HCT116 (cell line): ENCODE data around the gene JAK2. TPM values are rescaled to one million over a fixed set of nuclear protein-coding genes. Genes with fewer than 3 reads are reported as not detected.

Experiments used
- ATAC-seq: fragments of 200-7000 bp; cut with Tn5 transposase; 2 replicates; pipeline ENCODE4 v1.9.1; 2020; ENCODE audit warnings: mild to moderate bottlenecking, moderate library complexity
- BruUV-seq: library from RNA; stranded (reverse); fragments of 400-500 nt; replicated peaks from 2 replicates; lab custom pipeline; 2021; lab: Mats Ljungman, UMichigan
- CTCF ChIA-PET: fragments of 300-600 bp; sonication (Branson Sonifier 250); formaldehyde crosslinking; loops from one replicate; lab custom pipeline; 2021; ENCODE audit warnings: antibody characterized with exemption; lab: Charles Lee
- POLR2A ChIA-PET: fragments of 300-600, 350-600 bp; sonication (Branson Sonifier 250); formaldehyde crosslinking; loops from one replicate; lab custom pipeline; 2021; ENCODE audit warnings: antibody characterized with exemption; lab: Charles Lee
- RAD21 ChIA-PET, 2 experiments: fragments of 300-600 bp; sonication (Branson Sonifier 250); formaldehyde crosslinking; loops; one replicate each; lab custom pipeline; 2023; ENCODE audit warnings: low total read pairs in 2 of 2; ENCODE audit not compliant: uncharacterized antibody in 2 of 2, unreplicated experiment in 2 of 2, low non-redundant PET in 1 of 2; lab: Charles Lee
- DNase-seq: peaks from one replicate; pipeline ENCODE4 v3.0.0-alpha.2; 2010; ENCODE audit warnings: low read depth, low spot score
- H2AFZ ChIP-seq: fragments of 200-600 bp; shearing (Covaris generic), sonication (generic); 2 replicates; pipeline ENCODE4 v1.6.1; 2017; ENCODE audit warnings: low read depth, mixed run types, mixed read lengths, antibody characterized with exemption, low read length; ENCODE audit not compliant: poor library complexity, severe bottlenecking
- H3K27ac ChIP-seq: 2 replicates; pipeline ENCODE4 v1.5.1; 2012; ENCODE audit warnings: low read depth, low read length
- H3K27me3 ChIP-seq: fragments of 200-600 bp; sonication (generic); 2 replicates; pipeline ENCODE4 v1.6.1; 2016; ENCODE audit warnings: mixed run types, low read length, mixed read lengths; ENCODE audit not compliant: insufficient read depth
- H3K36me3 ChIP-seq, 2 experiments: fragments of 200-500 bp in 1 of 2; fragments of 200-600 bp in 1 of 2; sonication (Bioruptor generic) in 1 of 2; sonication (generic) in 1 of 2; 2 replicates each; pipeline versions ENCODE4 v1.5.1 to v1.6.1; 2014 to 2016; ENCODE audit warnings: low read length in 2 of 2, inconsistent platforms in 1 of 2, mixed read lengths in 1 of 2, mixed run types in 1 of 2; ENCODE audit not compliant: insufficient read depth in 2 of 2, control insufficient read depth in 1 of 2
- H3K4me1 ChIP-seq, 2 experiments: fragments of 200-600 bp in 1 of 2; sonication (generic) in 1 of 2; 2 replicates each; pipeline versions ENCODE4 v1.5.1 to v1.6.1; 2012 to 2017; ENCODE audit warnings: low read length in 2 of 2, inconsistent platforms in 1 of 2, mild to moderate bottlenecking in 1 of 2, mixed read lengths in 1 of 2, mixed run types in 1 of 2, moderate library complexity in 1 of 2; ENCODE audit not compliant: insufficient read depth in 2 of 2, control insufficient read depth in 1 of 2
- H3K4me2 ChIP-seq: fragments of 200-600 bp; sonication (generic); 2 replicates; pipeline ENCODE4 v1.6.1; 2017; ENCODE audit warnings: mixed run types, low read length, mixed read lengths
- H3K4me3 ChIP-seq, 2 experiments: fragments of 200-600 bp in 1 of 2; sonication (generic) in 1 of 2; replicated peaks in 1 of 2; 2 replicates each; pipeline ENCODE4 v1.5.1; 2011 to 2016; ENCODE audit warnings: low read length in 2 of 2, control low read depth in 1 of 2, low read depth in 1 of 2, mild to moderate bottlenecking in 1 of 2, mixed read lengths in 1 of 2, mixed run types in 1 of 2
- H3K79me2 ChIP-seq: fragments of 200-600 bp; sonication (generic); 2 replicates; pipeline ENCODE4 v1.6.1; 2017; ENCODE audit warnings: mild to moderate bottlenecking, mixed run types, low read length, moderate library complexity, mixed read lengths; ENCODE audit not compliant: insufficient read depth
- H3K9ac ChIP-seq: fragments of 200-600 bp; sonication (generic); 2 replicates; pipeline ENCODE4 v1.6.1; 2016; ENCODE audit warnings: low read length, mixed read lengths
- H3K9me2 ChIP-seq: fragments of 200-600 bp; sonication (generic), shearing (Covaris generic); 2 replicates; pipeline ENCODE4 v1.6.1; 2017; ENCODE audit warnings: mixed run types, mild to moderate bottlenecking, moderate library complexity; ENCODE audit not compliant: insufficient read depth
- H3K9me3 ChIP-seq, 2 experiments: fragments of 200-500 bp in 1 of 2; fragments of 200-600 bp in 1 of 2; sonication (Bioruptor generic) in 1 of 2; sonication (generic) in 1 of 2; 2 replicates each; pipeline ENCODE4 v1.6.1; 2014 to 2017; ENCODE audit warnings: low read length in 2 of 2, mixed read lengths in 2 of 2, inconsistent platforms in 1 of 2, low read depth in 1 of 2, mild to moderate bottlenecking in 1 of 2, mixed run types in 1 of 2, moderate library complexity in 1 of 2; ENCODE audit not compliant: control insufficient read depth in 1 of 2, insufficient read depth in 1 of 2
- H4K20me1 ChIP-seq: fragments of 200-600 bp; sonication (generic), shearing (Covaris generic); 2 replicates; pipeline ENCODE4 v1.6.1; 2017; ENCODE audit warnings: mixed run types, mild to moderate bottlenecking, moderate library complexity; ENCODE audit not compliant: insufficient read depth
- CBX3 ChIP-seq: IDR thresholded peaks from 2 replicates; pipeline ENCODE4 v1.6.1; 2012; ENCODE audit warnings: low read depth
- CEBPB ChIP-seq: IDR thresholded peaks from 2 replicates; pipeline ENCODE4 v1.6.1; 2012; ENCODE audit warnings: low read depth
- EGR1 ChIP-seq: IDR thresholded peaks from 2 replicates; pipeline ENCODE4 v1.6.1; 2012; ENCODE audit warnings: low read depth
- ELF1 ChIP-seq: IDR thresholded peaks from 2 replicates; pipeline ENCODE4 v1.6.1; 2012; ENCODE audit warnings: low read depth, borderline replicate concordance
- EZH2 ChIP-seq: fragments of 200-600 bp; sonication (generic); IDR thresholded peaks from 2 replicates; pipeline ENCODE4 v1.6.1; 2017; ENCODE audit warnings: antibody characterized with exemption, mixed run types
- EZH2phosphoT487 ChIP-seq: fragments of 200-600 bp; IDR thresholded peaks from 2 replicates; pipeline ENCODE4 v1.6.1; 2018; ENCODE audit warnings: antibody characterized with exemption, borderline replicate concordance
- FOSL1 ChIP-seq: IDR thresholded peaks from 2 replicates; pipeline ENCODE4 v1.6.1; 2012; ENCODE audit warnings: low read depth
- JUND ChIP-seq: IDR thresholded peaks from 2 replicates; pipeline ENCODE4 v1.6.1; 2012
- POLR2AphosphoS5 ChIP-seq: IDR thresholded peaks from 2 replicates; pipeline ENCODE4 v1.6.1; 2011; ENCODE audit warnings: mild to moderate bottlenecking, low read depth, low read length, moderate library complexity
- RAD21 ChIP-seq: IDR thresholded peaks from 2 replicates; pipeline ENCODE4 v1.6.1; 2012; ENCODE audit warnings: low read depth, mild to moderate bottlenecking
- SRF ChIP-seq: IDR thresholded peaks from 2 replicates; pipeline ENCODE4 v1.6.1; 2012; ENCODE audit warnings: low read depth
- YY1 ChIP-seq: IDR thresholded peaks from 2 replicates; pipeline ENCODE4 v1.6.1; 2011; ENCODE audit warnings: low read length, low read depth, moderate library complexity, mild to moderate bottlenecking; ENCODE audit not compliant: insufficient replicate concordance; ENCODE audit errors: extremely low read depth
- ZFX ChIP-seq: fragments of 450-650 bp; IDR thresholded peaks from 2 replicates; pipeline ENCODE4 v1.6.1; 2017
- ZNF274 ChIP-seq: fragments of 200-500 bp; sonication (Bioruptor generic); IDR thresholded peaks from 2 replicates; pipeline ENCODE4 v1.6.1; 2014; ENCODE audit warnings: mild to moderate bottlenecking, low read depth, low read length, inconsistent platforms
- intact Hi-C: fragments of 100-400 bp; cut with micrococcal nuclease; formaldehyde crosslinking; loops from 2 replicates; pipeline ENCODE4 v1.10.0; 2022
- total RNA-seq: library from RNA; stranded (reverse); gene quantifications from one replicate; pipeline ENCODE4 v1.2.1, GENCODE V29; 2021; ENCODE audit not compliant: unreplicated experiment
- TF ChIP-seq, protein P1 (sequence below): IDR thresholded peaks from 2 replicates; pipeline ENCODE4 v1.6.1; 2012
- TF ChIP-seq, protein P2 (sequence below): IDR thresholded peaks from 2 replicates; pipeline ENCODE4 v1.6.1; 2011; ENCODE audit warnings: mild to moderate bottlenecking, low read length, moderate library complexity; ENCODE audit not compliant: insufficient replicate concordance; ENCODE audit errors: extremely low read depth
- TF ChIP-seq, protein P3 (sequence below): IDR thresholded peaks from 2 replicates; pipeline ENCODE4 v1.6.1; 2012; ENCODE audit warnings: low read depth

Gene JAK2
- total RNA-seq, 1 experiment from 2014 or later = 4.6 TPM

DNA sequence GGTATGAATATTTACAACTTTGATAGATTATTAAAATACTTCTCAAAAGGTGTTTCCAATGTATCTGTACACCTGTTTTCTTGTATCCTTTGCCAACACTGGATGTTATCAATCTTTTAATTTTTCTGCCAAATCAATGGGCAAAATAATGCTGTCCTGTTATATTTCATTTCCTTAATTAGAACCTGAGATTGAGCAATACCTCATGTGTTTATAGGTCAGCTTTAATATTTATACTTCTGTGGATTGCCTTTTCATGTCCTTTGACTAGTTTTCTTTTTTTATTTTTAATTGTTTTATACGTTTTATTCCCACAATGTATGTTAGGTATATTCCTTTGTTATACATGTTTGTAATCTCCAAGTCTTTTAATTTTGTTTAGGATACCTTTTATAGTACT lies 77.6 kb downstream of the JAK2 start:
- no peaks in the 10 kb centered on the region for H3K27me3 ChIP-seq
- H3K36me3 ChIP-seq = no peaks in the 10 kb centered on the region
- H2AFZ ChIP-seq = no peak overlapping the region
- no peaks in the 10 kb centered on the region for H3K9me3 ChIP-seq
- RAD21 ChIA-PET = no interaction called here
- H3K27ac ChIP-seq = no peak overlapping the region
- H3K4me1 ChIP-seq = no peaks in the 10 kb centered on the region
- H3K79me2 ChIP-seq = no peaks in the 10 kb centered on the region
- H3K9ac ChIP-seq = no peak overlapping the region
- no peak overlapping the region for H3K4me3 ChIP-seq
- CTCF ChIA-PET = no interaction called here
- no peak overlapping the region for H3K4me2 ChIP-seq
- intact Hi-C loops = no loop called here
- TF ChIP-seq CBX3 (no peak), SRF (no peak), CEBPB (no peak), EZH2phosphoT487 (no peak), ZNF274 (no peak), JUND (no peak)
- TF ChIP-seq, protein P1, sequence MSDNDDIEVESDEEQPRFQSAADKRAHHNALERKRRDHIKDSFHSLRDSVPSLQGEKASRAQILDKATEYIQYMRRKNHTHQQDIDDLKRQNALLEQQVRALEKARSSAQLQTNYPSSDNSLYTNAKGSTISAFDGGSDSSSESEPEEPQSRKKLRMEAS = no peak
- TF ChIP-seq, all 23 proteins: peak for 0
- DNase-seq = no peak
- ATAC-seq = no peak
- BruUV-seq = no TSS peak
- H3K9me2 ChIP-seq = no peaks in the 10 kb centered on the region
- POLR2A ChIA-PET = no interaction called here
- no peaks in the 10 kb centered on the region for H4K20me1 ChIP-seq

DNA sequence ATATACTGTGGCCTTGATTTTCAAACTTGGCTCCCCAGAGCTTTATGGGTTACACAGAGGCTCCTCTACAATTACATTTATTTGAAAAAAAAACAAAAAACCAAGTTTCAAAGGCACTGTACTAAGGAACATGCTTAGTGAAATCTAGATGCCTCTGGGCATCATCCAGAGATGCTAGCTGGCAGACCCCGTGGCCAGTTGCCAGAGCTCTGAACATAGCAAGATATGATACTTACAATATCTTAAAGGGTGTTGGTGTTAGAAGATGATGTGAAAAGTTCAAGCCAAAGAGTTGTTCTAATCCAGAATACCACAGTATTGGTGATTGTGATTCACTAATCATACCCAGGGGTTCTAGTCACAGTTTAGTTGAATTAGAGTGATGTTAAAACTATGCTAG lies 87.8 kb downstream of the JAK2 start:
- Histone ChIP-seq H3K4me2 (no peak overlapping the region), H3K9me3 (no peaks in the 10 kb centered on the region), H2AFZ (no peak overlapping the region), H4K20me1 (no peaks in the 10 kb centered on the region), H3K9me2 (no peaks in the 10 kb centered on the region), H3K9ac (no peak overlapping the region), H3K27me3 (no peaks in the 10 kb centered on the region), H3K79me2 (no peaks in the 10 kb centered on the region), H3K4me1 (no peaks in the 10 kb centered on the region), H3K4me3 (no peak overlapping the region), H3K27ac (no peak overlapping the region), H3K36me3 (no peaks in the 10 kb centered on the region)
- BruUV-seq = no TSS peak
- DNase-seq = no peak
- intact Hi-C loops = no loop called here
- ATAC-seq = no peak
- POLR2A ChIA-PET = no interaction called here
- CTCF ChIA-PET = no interaction called here
- RAD21 ChIA-PET = no interaction called here
- no peak for TF ChIP-seq POLR2AphosphoS5
- TF ChIP-seq EZH2phosphoT487 = no peak
- TF ChIP-seq RAD21 = no peak
- no peak for TF ChIP-seq EZH2
- TF ChIP-seq, protein P2, sequence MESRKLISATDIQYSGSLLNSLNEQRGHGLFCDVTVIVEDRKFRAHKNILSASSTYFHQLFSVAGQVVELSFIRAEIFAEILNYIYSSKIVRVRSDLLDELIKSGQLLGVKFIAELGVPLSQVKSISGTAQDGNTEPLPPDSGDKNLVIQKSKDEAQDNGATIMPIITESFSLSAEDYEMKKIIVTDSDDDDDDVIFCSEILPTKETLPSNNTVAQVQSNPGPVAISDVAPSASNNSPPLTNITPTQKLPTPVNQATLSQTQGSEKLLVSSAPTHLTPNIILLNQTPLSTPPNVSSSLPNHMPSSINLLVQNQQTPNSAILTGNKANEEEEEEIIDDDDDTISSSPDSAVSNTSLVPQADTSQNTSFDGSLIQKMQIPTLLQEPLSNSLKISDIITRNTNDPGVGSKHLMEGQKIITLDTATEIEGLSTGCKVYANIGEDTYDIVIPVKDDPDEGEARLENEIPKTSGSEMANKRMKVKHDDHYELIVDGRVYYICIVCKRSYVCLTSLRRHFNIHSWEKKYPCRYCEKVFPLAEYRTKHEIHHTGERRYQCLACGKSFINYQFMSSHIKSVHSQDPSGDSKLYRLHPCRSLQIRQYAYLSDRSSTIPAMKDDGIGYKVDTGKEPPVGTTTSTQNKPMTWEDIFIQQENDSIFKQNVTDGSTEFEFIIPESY = no peak
- TF ChIP-seq, protein P1 = no peak
- TF ChIP-seq, protein P3, sequence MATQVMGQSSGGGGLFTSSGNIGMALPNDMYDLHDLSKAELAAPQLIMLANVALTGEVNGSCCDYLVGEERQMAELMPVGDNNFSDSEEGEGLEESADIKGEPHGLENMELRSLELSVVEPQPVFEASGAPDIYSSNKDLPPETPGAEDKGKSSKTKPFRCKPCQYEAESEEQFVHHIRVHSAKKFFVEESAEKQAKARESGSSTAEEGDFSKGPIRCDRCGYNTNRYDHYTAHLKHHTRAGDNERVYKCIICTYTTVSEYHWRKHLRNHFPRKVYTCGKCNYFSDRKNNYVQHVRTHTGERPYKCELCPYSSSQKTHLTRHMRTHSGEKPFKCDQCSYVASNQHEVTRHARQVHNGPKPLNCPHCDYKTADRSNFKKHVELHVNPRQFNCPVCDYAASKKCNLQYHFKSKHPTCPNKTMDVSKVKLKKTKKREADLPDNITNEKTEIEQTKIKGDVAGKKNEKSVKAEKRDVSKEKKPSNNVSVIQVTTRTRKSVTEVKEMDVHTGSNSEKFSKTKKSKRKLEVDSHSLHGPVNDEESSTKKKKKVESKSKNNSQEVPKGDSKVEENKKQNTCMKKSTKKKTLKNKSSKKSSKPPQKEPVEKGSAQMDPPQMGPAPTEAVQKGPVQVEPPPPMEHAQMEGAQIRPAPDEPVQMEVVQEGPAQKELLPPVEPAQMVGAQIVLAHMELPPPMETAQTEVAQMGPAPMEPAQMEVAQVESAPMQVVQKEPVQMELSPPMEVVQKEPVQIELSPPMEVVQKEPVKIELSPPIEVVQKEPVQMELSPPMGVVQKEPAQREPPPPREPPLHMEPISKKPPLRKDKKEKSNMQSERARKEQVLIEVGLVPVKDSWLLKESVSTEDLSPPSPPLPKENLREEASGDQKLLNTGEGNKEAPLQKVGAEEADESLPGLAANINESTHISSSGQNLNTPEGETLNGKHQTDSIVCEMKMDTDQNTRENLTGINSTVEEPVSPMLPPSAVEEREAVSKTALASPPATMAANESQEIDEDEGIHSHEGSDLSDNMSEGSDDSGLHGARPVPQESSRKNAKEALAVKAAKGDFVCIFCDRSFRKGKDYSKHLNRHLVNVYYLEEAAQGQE = no peak
- no peak for TF ChIP-seq YY1
- no peak for TF ChIP-seq ELF1
- no peak for TF ChIP-seq FOSL1
- no peak for TF ChIP-seq EGR1
- TF ChIP-seq ZFX = no peak
